GM18858 (cell line): Measurements from ENCODE around the gene CIB4.

Experiments
- ATAC-seq: cut with Tn5 transposase; IDR thresholded peaks from one replicate; pipeline ENCODE4 v1.9.1; 2021; ENCODE audit not compliant: unreplicated experiment

Gene CIB4

GRCh38 chr2:26623541-26624495 is 17.3 kb downstream of the CIB4 start:
- no peak for ATAC-seq

GRCh38 chr2:26621469-26622199 is 19.5 kb downstream of the CIB4 start:
- no peak for ATAC-seq

GRCh38 chr2:26620031-26620605 is 21.0 kb downstream of the CIB4 start:
- no peak for ATAC-seq

GRCh38 chr2:26619521-26619951 is 21.6 kb downstream of the CIB4 start:
- ATAC-seq = no peak

- ATAC-seq = no peak
These were observed 22.1 kb downstream of the CIB4 start for GRCh38 chr2:26619096-26619495.

GRCh38 chr2:26618611-26619010 is 22.6 kb downstream of the CIB4 start:
- no peak for ATAC-seq

GRCh38 chr2:26617588-26618083 is 23.5 kb downstream of the CIB4 start:
- ATAC-seq = no peak

GRCh38 chr2:26616706-26617587 is 24.2 kb downstream of the CIB4 start:
- ATAC-seq = no peak

GRCh38 chr2:26615860-26616705 is 25.1 kb downstream of the CIB4 start:
- no peak for ATAC-seq

GRCh38 chr2:26615336-26615859 is 25.8 kb downstream of the CIB4 start:
- ATAC-seq = no peak

GRCh38 chr2:26614216-26615138 is 26.7 kb downstream of the CIB4 start:
- no peak for ATAC-seq

GRCh38 chr2:26613241-26614215 is 27.6 kb downstream of the CIB4 start:
- ATAC-seq = no peak

- no peak for ATAC-seq
These were observed 28.5 kb downstream of the CIB4 start for GRCh38 chr2:26612522-26613240.

- ATAC-seq = no peak
These were observed 29.1 kb downstream of the CIB4 start for GRCh38 chr2:26612034-26612433.

- no peak for ATAC-seq
These were observed 30.4 kb downstream of the CIB4 start for GRCh38 chr2:26610504-26611335.
